ENCODE measurements around the gene BCS1L. TPM values are rescaled to one million over a fixed set of nuclear protein-coding genes. Genes with fewer than 3 reads are reported as not detected.

BCS1L gene
- total RNA-seq, 3 donors from 2014 or later: 26.4 to 35.4 (median 32.4) TPM

- H3K36me3 ChIP-seq: peaks cover 18% of the 10 kb centered on the region
- no peak overlapping the region for H3K27ac ChIP-seq
- no peaks in the 10 kb centered on the region for H3K27me3 ChIP-seq
- intact Hi-C loops (cut with DNase I; ENCODE audit: low total_unique reads): no loop called here
- no peaks in the 10 kb centered on the region for H3K9me3 ChIP-seq
- H3K4me1 ChIP-seq: peaks cover 0 to 7% of the 10 kb centered on the region in 2 donors
- no peak overlapping the region for H3K4me3 ChIP-seq
- TF ChIP-seq POLR2AphosphoS5 (IDR thresholded peaks at IDR 0.05) (no peak), POLR2A (IDR thresholded peaks at IDR 0.05) (no peak)
- TF ChIP-seq, protein P1, sequence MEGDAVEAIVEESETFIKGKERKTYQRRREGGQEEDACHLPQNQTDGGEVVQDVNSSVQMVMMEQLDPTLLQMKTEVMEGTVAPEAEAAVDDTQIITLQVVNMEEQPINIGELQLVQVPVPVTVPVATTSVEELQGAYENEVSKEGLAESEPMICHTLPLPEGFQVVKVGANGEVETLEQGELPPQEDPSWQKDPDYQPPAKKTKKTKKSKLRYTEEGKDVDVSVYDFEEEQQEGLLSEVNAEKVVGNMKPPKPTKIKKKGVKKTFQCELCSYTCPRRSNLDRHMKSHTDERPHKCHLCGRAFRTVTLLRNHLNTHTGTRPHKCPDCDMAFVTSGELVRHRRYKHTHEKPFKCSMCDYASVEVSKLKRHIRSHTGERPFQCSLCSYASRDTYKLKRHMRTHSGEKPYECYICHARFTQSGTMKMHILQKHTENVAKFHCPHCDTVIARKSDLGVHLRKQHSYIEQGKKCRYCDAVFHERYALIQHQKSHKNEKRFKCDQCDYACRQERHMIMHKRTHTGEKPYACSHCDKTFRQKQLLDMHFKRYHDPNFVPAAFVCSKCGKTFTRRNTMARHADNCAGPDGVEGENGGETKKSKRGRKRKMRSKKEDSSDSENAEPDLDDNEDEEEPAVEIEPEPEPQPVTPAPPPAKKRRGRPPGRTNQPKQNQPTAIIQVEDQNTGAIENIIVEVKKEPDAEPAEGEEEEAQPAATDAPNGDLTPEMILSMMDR (IDR thresholded peaks at IDR 0.05): no peak
- DNase-seq (ENCODE audit: low spot score in 2 of 2): no peak
These were observed 5.2 kb downstream of the BCS1L start for GRCh38 chr2:218664653-218665052.

DNA sequence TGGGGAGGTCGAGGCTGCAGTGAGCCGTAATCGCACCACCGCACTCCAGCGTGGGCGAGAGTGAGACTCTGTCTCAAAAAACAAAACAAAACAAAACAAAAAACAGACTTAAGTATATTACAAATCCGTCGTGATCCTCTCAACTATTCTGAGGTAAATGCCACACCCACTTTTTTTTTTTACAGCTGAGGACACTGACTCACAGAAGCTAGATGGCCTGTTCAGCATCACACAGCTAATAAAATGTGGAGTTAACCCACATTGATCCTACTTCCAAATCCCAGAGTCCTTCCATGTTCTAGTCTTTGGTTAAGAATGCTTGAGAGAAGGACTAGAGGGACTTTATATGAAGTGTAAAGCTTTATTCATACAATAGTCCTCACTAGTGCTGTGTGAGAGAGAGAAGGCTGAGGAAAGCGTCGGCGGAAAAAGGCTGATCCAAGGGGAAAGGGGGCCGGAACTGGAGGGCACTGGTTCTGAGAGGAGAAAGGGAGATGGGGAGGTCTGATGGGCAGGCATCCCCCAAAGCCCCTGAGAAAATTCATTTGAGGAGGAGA, 11.7 kb downstream of the BCS1L start:
- DNase-seq (ENCODE audit: low spot score in 2 of 2): no peak
- TF ChIP-seq, protein P1 (IDR thresholded peaks at IDR 0.05): no peak
- no peak for TF ChIP-seq POLR2A (IDR thresholded peaks at IDR 0.05)
- no peak for TF ChIP-seq POLR2AphosphoS5 (IDR thresholded peaks at IDR 0.05)

DNA sequence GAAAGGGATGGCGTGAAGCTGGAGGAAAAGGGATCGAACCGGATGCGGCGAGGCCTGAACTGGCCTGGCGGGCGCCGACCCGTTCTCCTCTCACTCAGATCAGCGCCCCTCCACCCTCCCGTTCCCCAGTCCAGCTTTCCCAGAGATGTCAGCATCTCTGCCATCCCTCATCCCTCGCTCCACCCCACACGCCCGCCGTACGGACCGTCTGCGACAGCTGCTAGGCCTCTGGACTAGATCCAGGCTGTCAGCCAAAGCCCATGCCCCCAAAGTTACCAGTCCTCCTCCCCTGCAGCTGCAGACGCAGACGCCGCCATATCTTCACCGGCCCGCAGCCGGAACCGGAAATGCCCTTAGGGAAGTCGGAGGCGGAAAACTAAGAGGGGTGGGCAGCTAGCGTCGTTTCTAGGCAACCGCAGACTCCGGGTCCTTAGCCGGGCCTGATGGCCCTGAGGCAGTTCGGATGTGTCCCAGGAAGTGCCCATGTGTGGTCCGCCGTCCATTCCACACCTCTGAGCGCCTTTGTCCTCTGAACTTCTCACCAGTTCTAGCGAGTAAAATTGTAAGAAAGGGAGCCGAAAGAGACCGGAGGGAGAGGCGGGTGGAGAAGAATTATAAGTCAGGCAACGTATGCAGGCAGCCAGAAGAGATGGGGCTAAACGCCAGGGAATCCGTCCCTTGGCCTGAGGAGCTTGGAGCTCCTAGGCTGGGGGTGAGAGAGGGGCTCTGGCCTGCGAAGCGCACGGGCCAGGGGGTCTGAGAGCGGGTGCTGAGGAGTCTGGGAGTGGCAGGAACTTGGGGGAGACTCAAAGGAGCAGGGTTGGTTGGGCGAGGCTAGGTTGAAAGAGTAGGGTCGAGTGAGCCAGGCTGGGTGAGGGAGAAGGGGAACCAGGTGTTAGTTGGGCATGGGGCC, 12.4 kb downstream of the BCS1L start, which contains the start of the genes RNF25 and STK36:
TSS of gene RNF25 (minus strand) at position 349 of the 913 bp plus-strand sequence. CDS start at position 317, 32 bp downstream.
TSS of gene STK36 (plus strand) at position 433 of the 913 bp plus-strand sequence. CDS start 744 bp downstream, outside the sequence.
- H3K9me3 ChIP-seq: no peaks in the 10 kb centered on the region
- H3K27ac ChIP-seq: peak within 1 kb of the TSS; percentile 85 to 87
- TF ChIP-seq, protein P1 (IDR thresholded peaks at IDR 0.05): no peak
- TF ChIP-seq POLR2A (IDR thresholded peaks at IDR 0.05) (peak; percentile 45), POLR2AphosphoS5 (IDR thresholded peaks at IDR 0.05) (peak; percentile 55 to 75 (median 64))
- H3K4me3 ChIP-seq: peak within 1 kb of the TSS; percentile 58 to 82 (median 80)
- H3K27me3 ChIP-seq: no peaks in the 10 kb centered on the region
- intact Hi-C loops (cut with DNase I; ENCODE audit: low total_unique reads): no loop called here
- peaks cover 9% of the 10 kb centered on the region for H3K36me3 ChIP-seq
- peak; percentile 56 to 65 for DNase-seq (ENCODE audit: low spot score in 2 of 2)
- H3K4me1 ChIP-seq: peaks cover 2 to 5% of the 10 kb centered on the region in 2 donors

More for the DNA sequence above, 11.7 kb downstream of the BCS1L start:
- Histone ChIP-seq H3K27ac (peak overlapping the region; percentile 85 to 87), H3K4me1 (peaks cover 2 to 5% of the 10 kb centered on the region in 2 donors), H3K36me3 (peaks cover 9% of the 10 kb centered on the region), H3K4me3 (peak overlapping the region; percentile 58 to 82 (median 80)), H3K27me3 (no peaks in the 10 kb centered on the region), H3K9me3 (no peaks in the 10 kb centered on the region)
- intact Hi-C loops (cut with DNase I; ENCODE audit: low total_unique reads): no loop called here

- no peak for DNase-seq (ENCODE audit: low spot score in 2 of 2)
- Histone ChIP-seq H3K36me3 (no peaks in the 10 kb centered on the region), H3K4me1 (no peaks in the 10 kb centered on the region), H3K27me3 (no peaks in the 10 kb centered on the region), H3K27ac (no peak overlapping the region), H3K9me3 (no peaks in the 10 kb centered on the region), H3K4me3 (no peak overlapping the region)
- TF ChIP-seq, protein P1 (IDR thresholded peaks at IDR 0.05): no peak
- TF ChIP-seq POLR2AphosphoS5 (IDR thresholded peaks at IDR 0.05) (no peak), POLR2A (IDR thresholded peaks at IDR 0.05) (no peak)
- intact Hi-C loops (cut with DNase I; ENCODE audit: low total_unique reads): no loop called here
These were observed 19.6 kb downstream of the BCS1L start for GRCh38 chr2:218679119-218679518.
